Measurements from ENCODE around the gene NUTM2G. TPM values are rescaled to one million over a fixed set of nuclear protein-coding genes. Genes with fewer than 3 reads are reported as not detected.
"Not testable (repeated sequence)": the region's sequence is repeated elsewhere in the genome, so short reads cannot be mapped to it uniquely, and the experiment has no call there.

NUTM2G gene
- polyA plus RNA-seq, 4 donors: 0.83 TPM; not detected in 3

- not testable (repeated sequence) for H3K9me3 ChIP-seq (ENCODE audit: control insufficient read depth in 2 of 2, insufficient read depth in 1 of 2, low read depth in 1 of 2, low read length in 1 of 2); H3K27ac ChIP-seq (ENCODE audit: low read depth in 1 of 3, low read length in 2 of 3); H3K4me1 ChIP-seq (ENCODE audit: control insufficient read depth in 3 of 3, insufficient read depth in 2 of 3, low read depth in 1 of 3, low read length in 2 of 3); FAIRE-seq; H3K4me3 ChIP-seq (ENCODE audit: low read depth in 1 of 3, low read length in 3 of 3); H3K27me3 ChIP-seq (ENCODE audit: control insufficient read depth in 3 of 3, insufficient read depth in 3 of 3, low read length in 3 of 3); DNase-seq; H3K36me3 ChIP-seq (ENCODE audit: control insufficient read depth in 3 of 3, insufficient read depth in 2 of 3, low read depth in 1 of 3, low read length in 3 of 3)
- WGBS, 3 donors: 75 to 88% (median 85%) methylated on average over 2 of the region's 2 CpGs
These were observed 43.9 kb downstream of the NUTM2G start for GRCh38 chr9:96972552-96972951.

DNA sequence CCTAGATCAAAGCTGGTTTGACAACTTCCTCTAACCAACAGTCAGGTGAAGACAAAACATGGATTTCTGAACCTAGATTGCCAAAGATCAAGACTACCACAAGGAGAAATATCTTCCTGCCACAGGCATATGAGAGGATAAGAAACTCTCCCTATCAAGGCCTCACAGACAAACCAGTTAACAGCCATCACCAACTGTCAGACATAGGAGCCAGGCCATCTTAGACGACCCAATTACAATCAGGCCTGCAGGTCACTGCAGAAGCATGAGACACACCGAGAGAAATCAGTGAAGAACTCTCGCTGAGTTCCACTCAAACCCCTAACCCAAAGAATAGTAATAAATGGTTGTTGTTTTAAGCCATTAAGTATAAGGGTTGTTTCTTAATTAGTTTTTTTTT, 45.4 kb downstream of the NUTM2G start:
- not testable (repeated sequence) for H3K4me1 ChIP-seq (ENCODE audit: control insufficient read depth in 3 of 3, insufficient read depth in 2 of 3, low read depth in 1 of 3, low read length in 2 of 3); H3K27me3 ChIP-seq (ENCODE audit: control insufficient read depth in 3 of 3, insufficient read depth in 3 of 3, low read length in 3 of 3); H3K36me3 ChIP-seq (ENCODE audit: control insufficient read depth in 3 of 3, insufficient read depth in 2 of 3, low read depth in 1 of 3, low read length in 3 of 3); DNase-seq; H3K27ac ChIP-seq (ENCODE audit: low read depth in 1 of 3, low read length in 2 of 3); FAIRE-seq; H3K9me3 ChIP-seq (ENCODE audit: control insufficient read depth in 2 of 2, insufficient read depth in 1 of 2, low read depth in 1 of 2, low read length in 1 of 2); H3K4me3 ChIP-seq (ENCODE audit: low read depth in 1 of 3, low read length in 3 of 3)
- WGBS, 3 donors: 82 to 90% (median 85%) methylated on average over 3 of the region's 3 CpGs

- H3K27ac ChIP-seq (ENCODE audit: low read depth in 1 of 3, low read length in 2 of 3); H3K36me3 ChIP-seq (ENCODE audit: control insufficient read depth in 3 of 3, insufficient read depth in 2 of 3, low read depth in 1 of 3, low read length in 3 of 3); H3K4me1 ChIP-seq (ENCODE audit: control insufficient read depth in 3 of 3, insufficient read depth in 2 of 3, low read depth in 1 of 3, low read length in 2 of 3); FAIRE-seq; H3K27me3 ChIP-seq (ENCODE audit: control insufficient read depth in 3 of 3, insufficient read depth in 3 of 3, low read length in 3 of 3); H3K9me3 ChIP-seq (ENCODE audit: control insufficient read depth in 2 of 2, insufficient read depth in 1 of 2, low read depth in 1 of 2, low read length in 1 of 2); DNase-seq; H3K4me3 ChIP-seq (ENCODE audit: low read depth in 1 of 3, low read length in 3 of 3): not testable (repeated sequence)
- 91 to 96% (median 94%) methylated on average over 7 of the region's 7 CpGs for WGBS, 3 donors
These were observed 55.0 kb downstream of the NUTM2G start for GRCh38 chr9:96983496-96984122.

- DNase-seq; H3K36me3 ChIP-seq (ENCODE audit: control insufficient read depth in 3 of 3, insufficient read depth in 2 of 3, low read depth in 1 of 3, low read length in 3 of 3); H3K4me3 ChIP-seq (ENCODE audit: low read depth in 1 of 3, low read length in 3 of 3); H3K27ac ChIP-seq (ENCODE audit: low read depth in 1 of 3, low read length in 2 of 3); H3K4me1 ChIP-seq (ENCODE audit: control insufficient read depth in 3 of 3, insufficient read depth in 2 of 3, low read depth in 1 of 3, low read length in 2 of 3); H3K27me3 ChIP-seq (ENCODE audit: control insufficient read depth in 3 of 3, insufficient read depth in 3 of 3, low read length in 3 of 3); FAIRE-seq; H3K9me3 ChIP-seq (ENCODE audit: control insufficient read depth in 2 of 2, insufficient read depth in 1 of 2, low read depth in 1 of 2, low read length in 1 of 2): not testable (repeated sequence)
- WGBS, 3 donors: 94 to 100% (median 96%) methylated on average over 2 to 3 of the region's 3 CpGs
These were observed 55.5 kb downstream of the NUTM2G start for GRCh38 chr9:96984139-96984538.

DNA sequence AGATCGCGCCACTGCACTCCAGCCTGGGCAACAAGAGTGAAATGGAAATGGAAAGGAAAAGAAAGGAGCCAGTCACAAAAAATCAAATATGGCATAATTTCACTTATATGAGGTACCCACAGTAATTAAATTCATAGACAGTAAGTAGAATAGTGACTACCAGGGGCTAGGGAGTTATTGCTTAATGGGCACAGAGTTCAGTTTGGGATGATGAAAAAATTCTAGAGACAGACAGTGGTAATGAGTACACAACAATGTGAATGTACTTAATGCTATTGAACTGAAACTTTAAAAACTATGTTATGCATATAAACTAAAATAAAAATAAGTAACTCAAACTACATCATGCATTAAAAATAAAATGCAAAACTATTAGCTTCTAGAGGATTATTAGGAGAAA, 56.2 kb downstream of the NUTM2G start:
- DNase-seq; H3K4me1 ChIP-seq (ENCODE audit: control insufficient read depth in 3 of 3, insufficient read depth in 2 of 3, low read depth in 1 of 3, low read length in 2 of 3); H3K36me3 ChIP-seq (ENCODE audit: control insufficient read depth in 3 of 3, insufficient read depth in 2 of 3, low read depth in 1 of 3, low read length in 3 of 3); H3K9me3 ChIP-seq (ENCODE audit: control insufficient read depth in 2 of 2, insufficient read depth in 1 of 2, low read depth in 1 of 2, low read length in 1 of 2); H3K27me3 ChIP-seq (ENCODE audit: control insufficient read depth in 3 of 3, insufficient read depth in 3 of 3, low read length in 3 of 3); H3K27ac ChIP-seq (ENCODE audit: low read depth in 1 of 3, low read length in 2 of 3); H3K4me3 ChIP-seq (ENCODE audit: low read depth in 1 of 3, low read length in 3 of 3): not testable (repeated sequence)
- WGBS, 3 donors: 100% methylated on average over 2 of the region's 2 CpGs
- FAIRE-seq: peak; percentile 53

Other genes with a start within 250 kb of the NUTM2G start
- gene ZNF510, start 150.8 kb upstream of the NUTM2G start, polyA plus RNA-seq: 1 to 10 TPM; 1.4 to 9.5 (median 2.6) TPM
- 1 to 10 TPM; 1.2 to 8.0 (median 1.7) TPM for gene ZNF782, start 74.3 kb upstream of the NUTM2G start, polyA plus RNA-seq
- gene CTSV, start 110.3 kb downstream of the NUTM2G start, polyA plus RNA-seq: 100 to 1,000 TPM in 1 of 4 donors, 1 to 10 TPM in 1, under 1 TPM in 2; 0.27 to 171 (median 0.89) TPM